ENCODE results near the gene CDK9.

The CDK9 gene

DNA sequence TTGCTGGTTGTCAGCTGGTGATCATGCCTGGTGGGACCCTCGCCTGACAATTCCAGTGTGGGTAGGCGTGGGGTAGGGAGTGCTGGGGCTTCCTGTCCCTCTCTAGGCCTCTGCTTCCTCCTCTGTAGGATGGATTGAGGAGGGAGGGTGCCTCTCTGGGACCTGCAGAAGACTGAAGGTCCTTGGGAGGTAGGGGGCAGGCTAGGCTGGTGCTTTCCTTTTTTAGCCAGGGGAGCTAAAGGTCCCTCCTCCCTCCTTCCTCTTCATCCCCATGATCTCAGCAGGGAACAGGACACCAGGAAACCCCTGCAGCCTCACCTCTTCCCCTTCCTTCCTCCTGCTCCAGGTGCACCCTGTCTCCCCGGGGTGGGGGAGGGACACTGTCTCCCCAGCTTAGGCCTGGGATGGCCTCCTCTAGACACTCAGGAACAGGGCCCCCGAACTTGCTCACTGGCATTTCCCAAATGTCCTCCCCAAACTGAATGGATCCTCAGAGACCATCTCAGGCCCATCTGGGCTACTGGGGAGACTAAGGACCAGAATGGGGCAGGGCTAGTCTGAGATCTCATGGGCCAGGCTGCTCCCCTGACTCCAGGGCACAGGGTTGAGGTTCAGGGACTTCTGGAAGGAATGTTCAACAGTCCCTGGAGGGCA is 15.8 kb upstream of the CDK9 start:
- H2BK120ac ChIP-seq (ENCODE audit: low read depth, low read length), result no peak overlapping the region
- no peak overlapping the region for H3K27ac ChIP-seq (replicated peaks; ENCODE audit: low read length)
- H2BK5ac ChIP-seq (ENCODE audit: low read length), result no peak overlapping the region
- no peak overlapping the region for H2BK12ac ChIP-seq (ENCODE audit: low read length)
- H3K23ac ChIP-seq (ENCODE audit: low read depth, low read length, poor library complexity), result no peak overlapping the region
- H2AFZ ChIP-seq (ENCODE audit: low read length), result no peak overlapping the region
- peaks cover 0 to 10% (median 0%) of the 10 kb centered on the region in 3 experiments for H3K27me3 ChIP-seq (ENCODE audit: control insufficient read depth in 3 of 3, insufficient read depth in 3 of 3, low read depth in 1 of 3, low read length in 3 of 3)
- H4K91ac ChIP-seq (ENCODE audit: low read depth, low read length, poor library complexity), result no peak overlapping the region
- WGBS, 2 donors (ENCODE audit: extremely low coverage in 2 of 2, insufficient read length in 2 of 2, insufficient replicate concordance in 1 of 2), result no CpG with 5 or more reads among the region's 4 CpGs
- peaks cover 16 to 23% of the 10 kb centered on the region in 2 donors for H3K4me1 ChIP-seq (ENCODE audit: control insufficient read depth in 2 of 2, insufficient read depth in 1 of 2, low read depth in 1 of 2, low read length in 2 of 2)
- no peaks in the 10 kb centered on the region for H3K79me1 ChIP-seq (ENCODE audit: low read depth, low read length)
- peak overlapping the region; percentile 23 for H3K18ac ChIP-seq (ENCODE audit: low read length)
- H2BK15ac ChIP-seq (ENCODE audit: low read length), result no peak overlapping the region
- no peaks in the 10 kb centered on the region for H3K9me3 ChIP-seq (replicated peaks in 1 of 2; ENCODE audit: control insufficient read depth in 2 of 2, insufficient read depth in 1 of 2, low read depth in 1 of 2, low read length in 2 of 2)
- no peak overlapping the region for H3K9ac ChIP-seq (ENCODE audit: low read depth, low read length, poor library complexity)
- H3K36me3 ChIP-seq (replicated peaks in 1 of 2; ENCODE audit: control insufficient read depth in 2 of 2, insufficient read depth in 2 of 2, low read length in 2 of 2), result no peaks in the 10 kb centered on the region
- no peak overlapping the region for H4K8ac ChIP-seq (ENCODE audit: low read depth, low read length)
- peak overlapping the region; percentile 7 for H2AK5ac ChIP-seq (ENCODE audit: low read depth, low read length)
- H3K4me3 ChIP-seq (ENCODE audit: low read length in 2 of 2), result peak overlapping the region in 1 of 2 donors; percentile 36
- no peak overlapping the region for H3K4ac ChIP-seq (ENCODE audit: low read length)
- DNase-seq (ENCODE audit: low spot score), result no peak
- H3K14ac ChIP-seq (ENCODE audit: low read length), result no peak overlapping the region
- no peak overlapping the region for H3K4me2 ChIP-seq (ENCODE audit: insufficient read depth, low read length, poor library complexity, severe bottlenecking)

DNA sequence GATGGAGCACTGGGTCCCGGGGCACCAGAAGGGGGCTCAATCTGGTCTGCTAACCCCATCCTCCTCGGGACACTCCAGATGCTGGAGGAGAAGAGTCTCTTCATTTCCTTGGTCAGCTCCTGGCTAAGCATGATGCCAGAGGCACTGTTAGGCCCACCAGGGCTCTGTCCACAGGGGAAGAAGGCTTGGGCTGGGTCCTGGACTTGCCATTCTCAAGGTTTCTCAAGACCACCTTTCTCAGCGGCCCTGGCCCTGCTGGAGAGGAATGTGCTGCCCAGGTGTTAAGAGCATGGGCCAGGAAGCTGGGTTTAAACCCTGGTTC is 15.3 kb upstream of the CDK9 start:
- peak overlapping the region; percentile 7 for H2AK5ac ChIP-seq (ENCODE audit: low read depth, low read length)
- H3K23ac ChIP-seq (ENCODE audit: low read depth, low read length, poor library complexity), result no peak overlapping the region
- H2BK120ac ChIP-seq (ENCODE audit: low read depth, low read length), result no peak overlapping the region
- no peak overlapping the region for H3K27ac ChIP-seq (replicated peaks; ENCODE audit: low read length)
- no peak overlapping the region for H3K14ac ChIP-seq (ENCODE audit: low read length)
- H3K4me2 ChIP-seq (ENCODE audit: insufficient read depth, low read length, poor library complexity, severe bottlenecking), result peak overlapping the region; percentile 93
- WGBS, 2 donors (ENCODE audit: extremely low coverage in 2 of 2, insufficient read length in 2 of 2, insufficient replicate concordance in 1 of 2), result no CpG with 5 or more reads among the region's 3 CpGs
- no peaks in the 10 kb centered on the region for H3K79me1 ChIP-seq (ENCODE audit: low read depth, low read length)
- no peak overlapping the region for H2BK5ac ChIP-seq (ENCODE audit: low read length)
- no peak overlapping the region for H4K8ac ChIP-seq (ENCODE audit: low read depth, low read length)
- H3K27me3 ChIP-seq (ENCODE audit: control insufficient read depth in 3 of 3, insufficient read depth in 3 of 3, low read depth in 1 of 3, low read length in 3 of 3), result peaks cover 0 to 10% (median 0%) of the 10 kb centered on the region in 3 experiments
- no peak overlapping the region for H2BK12ac ChIP-seq (ENCODE audit: low read length)
- no peaks in the 10 kb centered on the region for H3K36me3 ChIP-seq (replicated peaks in 1 of 2; ENCODE audit: control insufficient read depth in 2 of 2, insufficient read depth in 2 of 2, low read length in 2 of 2)
- H4K91ac ChIP-seq (ENCODE audit: low read depth, low read length, poor library complexity), result no peak overlapping the region
- no peak for DNase-seq (ENCODE audit: low spot score)
- no peak overlapping the region for H3K4ac ChIP-seq (ENCODE audit: low read length)
- no peak overlapping the region for H3K4me3 ChIP-seq (ENCODE audit: low read length in 2 of 2)
- peak overlapping the region; percentile 90 for H2AFZ ChIP-seq (ENCODE audit: low read length)
- H3K18ac ChIP-seq (ENCODE audit: low read length), result no peak overlapping the region
- peaks cover 16 to 23% of the 10 kb centered on the region in 2 donors for H3K4me1 ChIP-seq (ENCODE audit: control insufficient read depth in 2 of 2, insufficient read depth in 1 of 2, low read depth in 1 of 2, low read length in 2 of 2)
- no peak overlapping the region for H3K9ac ChIP-seq (ENCODE audit: low read depth, low read length, poor library complexity)
- H2BK15ac ChIP-seq (ENCODE audit: low read length), result no peak overlapping the region
- H3K9me3 ChIP-seq (replicated peaks in 1 of 2; ENCODE audit: control insufficient read depth in 2 of 2, insufficient read depth in 1 of 2, low read depth in 1 of 2, low read length in 2 of 2), result no peaks in the 10 kb centered on the region

DNA sequence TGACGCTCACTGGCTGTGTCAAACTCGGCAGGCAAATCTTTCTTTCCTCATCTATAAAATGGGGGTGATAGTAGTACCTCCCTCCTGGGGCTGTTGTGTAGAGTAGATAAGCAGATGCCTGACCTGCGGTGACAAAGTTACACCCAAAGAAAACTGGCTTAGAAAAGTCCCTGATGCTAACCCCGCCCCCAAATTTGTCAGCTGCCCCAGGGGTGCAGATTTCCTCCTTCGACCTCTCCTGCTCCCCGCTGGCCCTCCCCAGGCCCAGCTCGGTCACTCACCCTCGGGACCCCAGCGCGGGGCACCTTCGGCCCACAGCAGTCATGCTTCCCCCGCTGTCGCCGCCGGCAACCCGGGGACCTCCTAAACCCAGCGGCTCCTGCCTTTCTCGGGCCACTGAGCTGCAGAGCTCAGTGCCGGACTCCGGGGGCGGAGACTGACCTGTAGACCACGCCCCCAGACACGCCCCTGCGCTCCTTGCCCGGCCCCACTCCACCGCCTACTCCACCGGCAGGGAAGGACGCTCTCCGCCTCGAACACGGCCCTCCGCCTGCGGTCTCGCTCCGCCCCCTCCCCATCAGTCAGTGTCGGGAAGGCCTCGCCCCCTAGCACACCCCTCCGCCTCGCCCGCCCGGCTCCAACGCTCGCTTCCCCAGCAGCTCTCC is 14.8 kb upstream of the CDK9 start:
- Histone ChIP-seq H3K4me1 (ENCODE audit: control insufficient read depth in 2 of 2, insufficient read depth in 1 of 2, low read depth in 1 of 2, low read length in 2 of 2) (peaks cover 16 to 24% of the 10 kb centered on the region in 2 donors), H3K79me1 (ENCODE audit: low read depth, low read length) (no peaks in the 10 kb centered on the region), H3K4ac (ENCODE audit: low read length) (no peak overlapping the region), H3K18ac (ENCODE audit: low read length) (peak overlapping the region; percentile 63), H2AFZ (ENCODE audit: low read length) (peak overlapping the region; percentile 90), H3K14ac (ENCODE audit: low read length) (no peak overlapping the region), H4K91ac (ENCODE audit: low read depth, low read length, poor library complexity) (no peak overlapping the region), H2BK12ac (ENCODE audit: low read length) (no peak overlapping the region), H3K23ac (ENCODE audit: low read depth, low read length, poor library complexity) (no peak overlapping the region), H3K9ac (ENCODE audit: low read depth, low read length, poor library complexity) (peak overlapping the region; percentile 79), H2BK15ac (ENCODE audit: low read length) (no peak overlapping the region), H2AK5ac (ENCODE audit: low read depth, low read length) (no peak overlapping the region), H3K27ac (replicated peaks; ENCODE audit: low read length) (no peak overlapping the region), H2BK5ac (ENCODE audit: low read length) (no peak overlapping the region), H3K4me2 (ENCODE audit: insufficient read depth, low read length, poor library complexity, severe bottlenecking) (peak overlapping the region; percentile 93), H3K4me3 (ENCODE audit: low read length in 2 of 2) (peak overlapping the region; percentile 36 to 78), H2BK120ac (ENCODE audit: low read depth, low read length) (no peak overlapping the region), H3K9me3 (replicated peaks in 1 of 2; ENCODE audit: control insufficient read depth in 2 of 2, insufficient read depth in 1 of 2, low read depth in 1 of 2, low read length in 2 of 2) (no peaks in the 10 kb centered on the region), H4K8ac (ENCODE audit: low read depth, low read length) (no peak overlapping the region), H3K36me3 (replicated peaks in 1 of 2; ENCODE audit: control insufficient read depth in 2 of 2, insufficient read depth in 2 of 2, low read length in 2 of 2) (no peaks in the 10 kb centered on the region), H3K27me3 (ENCODE audit: control insufficient read depth in 3 of 3, insufficient read depth in 3 of 3, low read depth in 1 of 3, low read length in 3 of 3) (peaks cover 0 to 10% (median 0%) of the 10 kb centered on the region in 3 experiments)
- no CpG with 5 or more reads among the region's 43 CpGs for WGBS, 2 donors (ENCODE audit: extremely low coverage in 2 of 2, insufficient read length in 2 of 2, insufficient replicate concordance in 1 of 2)
- DNase-seq (ENCODE audit: low spot score), result peak; percentile 98

DNA sequence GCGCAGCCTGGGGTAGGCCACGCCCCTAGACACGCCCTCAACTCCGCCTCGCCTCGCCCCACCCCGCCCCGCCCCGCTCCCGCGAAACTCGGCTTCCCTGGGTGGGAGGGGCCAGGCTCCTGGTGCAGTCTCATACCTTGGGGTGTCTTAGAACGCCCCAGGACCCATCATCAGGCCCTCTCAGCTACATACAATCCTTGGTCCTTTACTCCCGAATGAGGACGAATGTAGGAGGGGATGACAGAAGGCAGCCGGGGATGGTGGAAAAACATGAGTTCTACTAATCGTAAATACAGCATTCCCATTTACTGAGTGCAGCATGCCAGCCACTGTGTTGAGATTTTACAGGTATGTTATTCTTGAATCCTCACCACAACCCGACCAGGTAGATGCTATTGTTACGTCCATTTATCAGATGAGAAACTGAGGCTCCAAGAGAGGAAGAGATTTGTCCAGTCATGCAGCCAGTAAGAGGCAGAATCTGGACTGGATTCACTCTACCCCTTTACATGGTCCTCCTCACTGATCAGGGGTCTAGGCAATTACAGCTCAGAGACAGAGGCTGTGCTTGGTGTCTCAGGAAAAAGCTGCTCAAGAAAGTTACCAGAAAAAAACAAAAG is 14.2 kb upstream of the CDK9 start:
- Histone ChIP-seq H3K9ac (ENCODE audit: low read depth, low read length, poor library complexity) (no peak overlapping the region), H2AK5ac (ENCODE audit: low read depth, low read length) (no peak overlapping the region), H3K18ac (ENCODE audit: low read length) (no peak overlapping the region), H4K91ac (ENCODE audit: low read depth, low read length, poor library complexity) (no peak overlapping the region), H3K36me3 (replicated peaks in 1 of 2; ENCODE audit: control insufficient read depth in 2 of 2, insufficient read depth in 2 of 2, low read length in 2 of 2) (no peaks in the 10 kb centered on the region), H3K14ac (ENCODE audit: low read length) (no peak overlapping the region), H3K23ac (ENCODE audit: low read depth, low read length, poor library complexity) (no peak overlapping the region), H3K9me3 (replicated peaks in 1 of 2; ENCODE audit: control insufficient read depth in 2 of 2, insufficient read depth in 1 of 2, low read depth in 1 of 2, low read length in 2 of 2) (no peaks in the 10 kb centered on the region), H4K8ac (ENCODE audit: low read depth, low read length) (no peak overlapping the region), H3K27ac (replicated peaks; ENCODE audit: low read length) (no peak overlapping the region), H2BK120ac (ENCODE audit: low read depth, low read length) (no peak overlapping the region), H2BK12ac (ENCODE audit: low read length) (no peak overlapping the region), H3K4me2 (ENCODE audit: insufficient read depth, low read length, poor library complexity, severe bottlenecking) (peak overlapping the region; percentile 93), H3K27me3 (ENCODE audit: control insufficient read depth in 3 of 3, insufficient read depth in 3 of 3, low read depth in 1 of 3, low read length in 3 of 3) (peaks cover 0 to 10% (median 0%) of the 10 kb centered on the region in 3 experiments), H2AFZ (ENCODE audit: low read length) (peak overlapping the region; percentile 90), H3K4ac (ENCODE audit: low read length) (no peak overlapping the region), H2BK15ac (ENCODE audit: low read length) (no peak overlapping the region), H3K79me1 (ENCODE audit: low read depth, low read length) (no peaks in the 10 kb centered on the region), H3K4me3 (ENCODE audit: low read length in 2 of 2) (peak overlapping the region in 1 of 2 donors; percentile 7), H2BK5ac (ENCODE audit: low read length) (no peak overlapping the region), H3K4me1 (ENCODE audit: control insufficient read depth in 2 of 2, insufficient read depth in 1 of 2, low read depth in 1 of 2, low read length in 2 of 2) (peaks cover 20 to 31% of the 10 kb centered on the region in 2 donors)
- no peak for DNase-seq (ENCODE audit: low spot score)
- no CpG with 5 or more reads among the region's 19 CpGs for WGBS, 2 donors (ENCODE audit: extremely low coverage in 2 of 2, insufficient read length in 2 of 2, insufficient replicate concordance in 1 of 2)
